HG03060 (cell line): Measurements from ENCODE around the gene TMEM114.
A peak's percentile ranks its signal among the peaks of the same experiment; 100 is the strongest.
"Not testable (repeated sequence)": the region's sequence is repeated elsewhere in the genome, so short reads cannot be mapped to it uniquely, and the experiment has no call there.

ENCODE experiments used
- ATAC-seq: cut with Tn5 transposase; IDR thresholded peaks from one replicate; pipeline ENCODE4 v1.9.1; 2021; ENCODE audit warnings: low read depth, moderate number of reproducible peaks; ENCODE audit not compliant: unreplicated experiment

Gene TMEM114

GRCh38 chr16:8576141-8577004 lies 13.9 kb downstream of the TMEM114 start:
- ATAC-seq: no peak

DNA sequence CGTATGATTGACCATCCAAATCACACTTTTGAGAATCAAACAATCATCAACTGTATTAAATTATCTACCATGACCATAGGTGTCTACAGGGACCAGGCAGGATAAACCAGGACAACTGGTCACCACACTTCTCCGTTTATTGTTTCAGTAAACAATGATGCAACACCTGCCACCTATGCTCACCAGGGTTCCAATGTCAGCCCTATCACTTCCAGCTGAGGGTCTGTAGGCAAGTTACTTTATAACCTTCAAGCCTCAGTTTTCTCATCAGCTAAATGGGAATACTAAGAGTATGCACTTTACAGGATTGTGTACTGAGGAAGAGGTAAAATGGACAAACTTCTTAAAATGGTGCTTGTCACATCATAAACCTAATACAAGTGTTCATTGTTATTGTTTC lies 14.9 kb downstream of the TMEM114 start:
- no peak for ATAC-seq

GRCh38 chr16:8572919-8573724 lies 17.2 kb downstream of the TMEM114 start:
- no peak for ATAC-seq

DNA sequence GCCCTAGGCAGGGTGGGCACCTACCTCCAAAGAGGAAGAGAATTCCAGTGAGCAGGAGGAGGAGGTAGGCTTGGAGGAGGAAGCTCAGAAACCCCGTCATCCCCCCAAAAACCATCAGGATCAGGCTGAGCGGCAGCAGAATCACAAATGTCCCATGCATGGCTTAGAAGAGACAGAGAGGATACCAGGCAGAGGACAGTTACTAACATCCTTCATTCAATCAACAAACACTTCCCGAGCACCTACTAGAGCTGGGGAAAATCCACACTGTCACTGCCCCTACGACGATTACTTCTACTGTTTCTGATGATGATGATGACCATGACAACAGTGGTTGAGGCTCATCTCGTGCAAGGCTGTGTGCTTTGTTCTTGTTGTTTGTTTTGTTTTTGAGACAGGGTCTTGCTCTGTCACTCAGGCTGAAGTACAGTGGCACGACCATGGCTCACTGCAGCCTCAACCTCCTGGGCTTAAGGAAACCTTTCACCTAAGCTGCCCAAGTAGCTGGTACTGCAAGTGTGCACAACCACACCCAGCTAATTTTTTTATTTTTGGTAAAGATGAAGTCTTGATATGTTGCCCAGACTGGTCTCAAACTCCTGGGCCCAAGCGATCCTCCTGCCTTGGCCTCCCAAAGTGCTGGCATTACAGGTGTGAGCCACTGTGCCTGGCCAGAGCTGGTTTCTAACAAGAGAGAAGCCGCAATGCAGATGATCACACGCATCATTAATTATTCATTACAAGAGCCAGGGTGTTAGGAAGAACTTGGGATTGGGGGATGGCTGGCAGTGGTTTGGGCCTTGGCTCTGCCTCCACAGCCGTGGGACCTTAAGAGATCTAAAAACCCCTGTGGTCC lies 18.0 kb downstream of the TMEM114 start:
- ATAC-seq: no peak

DNA sequence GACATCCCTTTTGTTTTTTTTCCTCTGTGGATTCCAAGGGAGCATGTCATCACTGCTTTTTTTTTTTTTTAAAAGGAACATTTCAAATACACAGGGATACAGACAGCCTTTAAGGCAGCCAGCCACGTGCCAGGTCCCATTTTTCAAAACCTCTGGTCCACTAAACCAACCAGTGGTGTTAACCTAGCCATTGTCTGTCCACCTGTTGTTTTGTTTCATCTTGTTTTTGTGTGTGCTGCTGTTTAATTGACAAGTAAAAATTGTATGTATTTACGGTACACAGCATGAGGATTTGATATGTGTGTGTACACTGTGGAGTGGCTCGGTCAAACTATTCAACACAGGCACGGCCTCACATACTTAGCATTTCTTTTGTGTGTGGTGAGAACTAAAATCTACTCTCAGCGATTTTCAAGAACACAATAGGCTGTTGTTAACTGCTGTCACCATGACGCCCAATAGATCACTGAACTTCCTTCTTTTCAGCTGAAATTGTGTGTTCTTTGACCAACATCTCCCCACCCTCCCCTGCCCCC lies 19.2 kb downstream of the TMEM114 start:
- ATAC-seq: no peak

- not testable (repeated sequence) for ATAC-seq
Measured at GRCh38 chr16:8570393-8570792, 19.9 kb downstream of the TMEM114 start.

GRCh38 chr16:8569650-8570346 lies 20.5 kb downstream of the TMEM114 start:
- ATAC-seq: no peak

DNA sequence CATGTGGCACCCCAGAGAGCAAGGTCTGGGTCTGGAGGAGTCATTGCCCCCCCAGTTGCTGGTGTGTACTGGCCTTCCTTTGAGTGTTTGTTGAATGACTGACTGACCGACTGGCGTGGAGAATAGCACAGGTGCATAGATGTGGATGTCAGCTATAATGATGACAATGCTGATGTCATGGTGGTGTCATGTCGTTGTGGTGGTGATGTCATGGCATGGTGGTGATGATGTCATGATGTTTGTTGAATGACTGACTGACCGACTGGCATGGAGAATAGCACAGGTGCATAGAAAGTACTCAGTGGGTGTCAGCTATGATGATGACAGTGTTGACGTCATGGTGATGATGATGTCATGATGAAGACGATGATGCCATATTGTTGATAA lies 22.1 kb downstream of the TMEM114 start:
- ATAC-seq: no peak

- ATAC-seq: peak; percentile 82
Measured at GRCh38 chr16:8567355-8568230, 22.7 kb downstream of the TMEM114 start.

GRCh38 chr16:8565498-8565897 lies 24.8 kb downstream of the TMEM114 start:
- no peak for ATAC-seq

DNA sequence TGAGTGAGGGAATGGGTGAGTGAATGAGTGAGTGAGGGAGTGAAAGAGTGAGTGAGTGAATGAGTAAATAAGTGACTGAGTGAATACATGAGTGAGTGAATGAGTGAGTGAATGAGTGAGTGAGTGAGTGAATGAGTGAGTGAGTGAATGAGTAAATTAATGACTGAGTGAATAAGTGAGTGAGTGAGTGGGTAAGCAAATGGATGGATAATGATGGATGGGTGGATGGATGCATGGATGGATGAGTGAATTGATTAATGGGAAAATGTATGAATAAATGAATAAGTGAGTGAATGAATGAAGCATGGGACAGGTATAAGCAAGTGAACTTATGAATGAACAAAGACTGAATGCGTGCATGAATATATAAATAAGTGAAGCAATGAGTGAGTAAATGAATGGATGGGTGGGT lies 25.4 kb downstream of the TMEM114 start:
- no peak for ATAC-seq

- not testable (repeated sequence) for ATAC-seq
Measured at GRCh38 chr16:8563944-8564540, 26.3 kb downstream of the TMEM114 start.

DNA sequence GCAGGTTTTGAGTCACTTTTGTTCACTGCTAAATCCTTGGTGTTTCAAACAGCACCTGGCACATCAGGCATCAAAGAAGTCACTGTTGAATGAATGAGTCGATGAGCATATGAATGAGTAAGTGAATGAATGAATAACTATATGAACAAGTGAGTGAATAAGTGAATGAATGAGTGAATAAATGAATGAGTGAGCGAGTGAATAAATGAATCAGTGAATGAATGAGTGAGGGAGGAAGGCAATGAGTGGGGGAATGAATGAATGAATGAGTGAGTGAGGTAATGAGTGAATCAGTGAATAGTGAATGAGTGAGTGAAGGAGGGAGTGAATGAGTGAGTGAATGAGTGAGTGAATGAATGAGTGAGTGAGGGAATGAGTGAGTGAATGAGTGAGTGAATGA lies 28.8 kb downstream of the TMEM114 start:
- ATAC-seq: no peak

DNA sequence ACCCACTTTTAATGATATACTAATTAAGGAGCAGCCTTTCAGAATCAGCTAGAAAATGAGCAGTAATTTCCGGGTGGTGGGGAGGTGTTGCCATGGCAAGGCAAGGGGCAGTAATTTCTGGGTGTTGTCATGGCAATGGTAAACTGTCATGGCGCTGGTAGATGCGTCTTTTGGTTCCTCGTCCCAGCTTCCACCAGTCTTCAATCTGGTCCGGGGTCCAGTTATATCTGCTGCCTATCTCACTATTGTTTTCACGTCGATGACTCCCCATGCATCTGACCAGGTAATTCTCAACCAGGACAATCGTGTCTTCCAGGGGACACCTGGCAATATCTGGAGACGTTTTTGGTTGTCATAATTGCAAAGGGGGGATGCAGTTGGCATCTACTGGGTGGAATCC lies 34.9 kb downstream of the TMEM114 start:
- ATAC-seq: no peak

DNA sequence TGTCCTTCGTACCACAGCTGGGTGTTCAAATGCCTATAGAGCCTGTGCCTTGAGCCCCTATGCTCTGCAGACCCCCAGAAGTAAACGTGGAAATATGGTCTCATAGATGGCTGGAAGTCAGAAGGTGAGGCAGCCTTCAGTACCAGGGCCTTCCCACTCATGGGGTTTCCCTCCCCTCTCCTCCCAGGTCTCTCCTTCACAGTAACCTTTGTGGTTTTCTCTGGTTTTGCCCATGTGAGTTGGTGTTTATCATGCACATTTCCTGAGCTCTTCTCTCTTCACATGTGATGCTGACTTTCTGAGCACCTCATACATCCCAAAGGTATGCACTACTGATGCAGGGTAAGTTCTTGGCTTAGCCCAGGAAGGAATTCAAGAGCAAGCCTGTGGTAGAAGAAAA lies 35.4 kb downstream of the TMEM114 start:
- no peak for ATAC-seq

DNA sequence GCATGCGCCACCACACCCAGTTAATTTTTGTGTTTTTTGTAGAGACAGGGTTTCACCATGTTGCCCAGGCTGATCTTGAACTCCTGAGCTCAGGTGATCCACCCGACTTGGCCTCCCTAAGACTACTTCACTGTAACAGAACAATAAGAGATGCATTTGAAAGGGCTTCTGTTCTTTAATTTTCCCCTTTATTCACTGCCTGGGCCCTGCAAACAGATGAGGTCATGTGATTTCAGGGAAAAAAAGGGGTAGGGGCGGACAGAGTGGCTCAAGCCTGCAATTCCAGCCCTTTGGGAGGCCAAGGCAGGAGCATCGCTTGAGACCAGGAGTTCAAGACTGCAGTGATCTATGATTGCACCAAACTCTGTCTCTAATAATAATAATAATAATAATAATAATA lies 36.3 kb downstream of the TMEM114 start:
- ATAC-seq: no peak

- ATAC-seq: no peak
Measured at GRCh38 chr16:8552487-8553221, 37.7 kb downstream of the TMEM114 start.
